Mesothelial cell of epicardium (in vitro differentiated cells): ENCODE data around the gene AGBL5. TPM values are rescaled to one million over a fixed set of nuclear protein-coding genes. Genes with fewer than 3 reads are reported as not detected.

ENCODE experiments used
- DNase-seq, 2 experiments: peaks; one replicate each; pipeline ENCODE4 v3.0.0; 2021; ENCODE audit warnings: low spot score in 2 of 2; ENCODE audit not compliant: unreplicated experiment in 2 of 2
- H3K27ac Mint-ChIP-seq: 2 replicates; pipeline ENCODE4 v1.8.0; 2021; ENCODE audit warnings: mixed read lengths
- H3K27me3 Mint-ChIP-seq: 2 replicates; pipeline ENCODE4 v1.8.0; 2021; ENCODE audit warnings: low read depth, mixed read lengths
- H3K36me3 Mint-ChIP-seq: 2 replicates; pipeline ENCODE4 v1.8.0; 2021; ENCODE audit warnings: mixed read lengths
- H3K4me1 Mint-ChIP-seq: 2 replicates; pipeline ENCODE4 v1.8.0; 2021; ENCODE audit warnings: mixed read lengths
- H3K4me3 Mint-ChIP-seq: 2 replicates; pipeline ENCODE4 v1.8.0; 2021; ENCODE audit warnings: mild to moderate bottlenecking, moderate library complexity, mixed read lengths
- H3K9me3 Mint-ChIP-seq: 2 replicates; pipeline ENCODE4 v1.8.0; 2021; ENCODE audit warnings: mixed read lengths
- total RNA-seq: library from RNA; stranded (reverse); gene quantifications from 3 replicates; pipeline ENCODE4 v1.2.1, GENCODE V29; 2021
- TF ChIP-seq, protein P1 (sequence below): fragments of 200-600 bp; sonication (generic); IDR thresholded peaks from one replicate; pipeline ENCODE4 v1.5.0; 2021; ENCODE audit warnings: antibody characterized with exemption; ENCODE audit not compliant: unreplicated experiment

AGBL5 gene
- total RNA-seq, 1 donor from 2014 or later = 45.0 TPM

DNA sequence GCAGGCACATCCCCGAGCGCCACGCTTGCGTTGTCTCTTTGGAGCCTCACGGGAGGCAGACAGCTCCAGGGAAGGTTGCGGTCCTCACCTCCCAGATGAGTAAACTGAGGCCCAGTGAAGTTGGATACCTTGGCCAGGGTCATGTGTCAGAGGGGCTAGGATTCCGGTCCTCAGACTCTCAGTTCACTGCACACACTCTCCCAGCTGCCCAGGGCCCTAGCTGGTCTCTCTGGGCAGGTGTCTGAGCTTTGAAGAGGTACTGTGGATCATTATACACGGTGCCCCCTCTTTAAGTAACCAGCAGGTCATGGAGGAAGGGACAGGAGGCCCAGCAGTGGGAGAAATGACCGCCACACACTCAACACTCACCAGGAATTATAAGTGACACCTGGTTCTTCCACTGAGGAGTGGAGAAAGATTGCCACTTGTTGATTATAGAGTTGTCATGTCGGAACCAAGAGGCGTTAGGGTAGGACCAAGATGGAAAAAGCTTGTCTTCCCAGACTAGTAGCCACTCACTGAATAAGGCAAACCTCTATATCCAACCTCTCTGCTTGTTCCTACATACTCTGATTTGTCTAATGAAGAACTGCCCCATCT lies 18.1 kb upstream of the AGBL5 start:
- TF ChIP-seq, protein P1, sequence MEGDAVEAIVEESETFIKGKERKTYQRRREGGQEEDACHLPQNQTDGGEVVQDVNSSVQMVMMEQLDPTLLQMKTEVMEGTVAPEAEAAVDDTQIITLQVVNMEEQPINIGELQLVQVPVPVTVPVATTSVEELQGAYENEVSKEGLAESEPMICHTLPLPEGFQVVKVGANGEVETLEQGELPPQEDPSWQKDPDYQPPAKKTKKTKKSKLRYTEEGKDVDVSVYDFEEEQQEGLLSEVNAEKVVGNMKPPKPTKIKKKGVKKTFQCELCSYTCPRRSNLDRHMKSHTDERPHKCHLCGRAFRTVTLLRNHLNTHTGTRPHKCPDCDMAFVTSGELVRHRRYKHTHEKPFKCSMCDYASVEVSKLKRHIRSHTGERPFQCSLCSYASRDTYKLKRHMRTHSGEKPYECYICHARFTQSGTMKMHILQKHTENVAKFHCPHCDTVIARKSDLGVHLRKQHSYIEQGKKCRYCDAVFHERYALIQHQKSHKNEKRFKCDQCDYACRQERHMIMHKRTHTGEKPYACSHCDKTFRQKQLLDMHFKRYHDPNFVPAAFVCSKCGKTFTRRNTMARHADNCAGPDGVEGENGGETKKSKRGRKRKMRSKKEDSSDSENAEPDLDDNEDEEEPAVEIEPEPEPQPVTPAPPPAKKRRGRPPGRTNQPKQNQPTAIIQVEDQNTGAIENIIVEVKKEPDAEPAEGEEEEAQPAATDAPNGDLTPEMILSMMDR = no peak
- H3K27me3 Mint-ChIP-seq = no peaks in the 10 kb centered on the region
- H3K9me3 Mint-ChIP-seq = no peaks in the 10 kb centered on the region
- H3K4me1 Mint-ChIP-seq = peaks cover 27% of the 10 kb centered on the region
- H3K36me3 Mint-ChIP-seq = peaks cover 7% of the 10 kb centered on the region
- H3K27ac Mint-ChIP-seq = peak overlapping the region; percentile 45
- H3K4me3 Mint-ChIP-seq = peak overlapping the region; percentile 95
- DNase-seq = no peak

DNA sequence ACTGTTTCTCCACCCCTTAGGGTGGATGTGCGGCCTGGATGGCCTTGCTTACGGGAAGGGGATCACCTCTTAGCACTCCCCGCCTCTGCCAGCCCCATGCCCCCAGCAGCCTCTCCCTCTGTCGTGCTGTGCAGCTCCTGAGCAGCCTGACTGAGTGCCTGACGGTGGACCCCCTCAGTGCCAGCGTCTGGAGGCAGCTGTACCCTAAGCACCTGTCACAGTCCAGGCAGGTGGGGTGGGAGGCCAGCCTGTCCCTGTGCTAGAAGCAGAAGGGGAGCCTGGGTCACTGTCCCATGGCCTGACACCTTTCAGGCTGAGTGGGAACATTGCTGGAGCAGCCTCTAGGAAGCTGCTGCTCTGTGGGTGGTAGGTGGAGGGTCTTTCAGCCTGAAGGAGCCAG lies 13.5 kb upstream of the AGBL5 start:
- no peak for DNase-seq

GRCh38 chr2:27038631-27039339 lies 12.7 kb upstream of the AGBL5 start:
- Mint-ChIP-seq H3K4me1 (peaks cover 9% of the 10 kb centered on the region), H3K9me3 (no peaks in the 10 kb centered on the region), H3K27ac (no peak overlapping the region), H3K27me3 (no peaks in the 10 kb centered on the region), H3K36me3 (peaks cover 13% of the 10 kb centered on the region), H3K4me3 (no peak overlapping the region)
- TF ChIP-seq, protein P1 = no peak
- no peak for DNase-seq

More for the DNA sequence above, 13.5 kb upstream of the AGBL5 start:
- H3K9me3 Mint-ChIP-seq = no peaks in the 10 kb centered on the region
- TF ChIP-seq, protein P1 = no peak
- H3K27ac Mint-ChIP-seq = no peak overlapping the region
- peaks cover 13% of the 10 kb centered on the region for H3K36me3 Mint-ChIP-seq
- H3K4me1 Mint-ChIP-seq = peaks cover 16% of the 10 kb centered on the region
- no peak overlapping the region for H3K4me3 Mint-ChIP-seq
- H3K27me3 Mint-ChIP-seq = no peaks in the 10 kb centered on the region

- H3K4me1 Mint-ChIP-seq = peaks cover 4% of the 10 kb centered on the region
- H3K4me3 Mint-ChIP-seq = no peak overlapping the region
- TF ChIP-seq, protein P1 = no peak
- H3K36me3 Mint-ChIP-seq = peaks cover 13% of the 10 kb centered on the region
- DNase-seq = no peak
- H3K9me3 Mint-ChIP-seq = no peaks in the 10 kb centered on the region
- H3K27ac Mint-ChIP-seq = no peak overlapping the region
- no peaks in the 10 kb centered on the region for H3K27me3 Mint-ChIP-seq
Measured at GRCh38 chr2:27039426-27039825, 12.0 kb upstream of the AGBL5 start.

- H3K36me3 Mint-ChIP-seq = peaks cover 13% of the 10 kb centered on the region
- no peaks in the 10 kb centered on the region for H3K9me3 Mint-ChIP-seq
- peaks cover 3% of the 10 kb centered on the region for H3K4me1 Mint-ChIP-seq
- H3K4me3 Mint-ChIP-seq = no peak overlapping the region
- H3K27ac Mint-ChIP-seq = no peak overlapping the region
- H3K27me3 Mint-ChIP-seq = no peaks in the 10 kb centered on the region
- no peak for DNase-seq
- TF ChIP-seq, protein P1 = no peak
Measured at GRCh38 chr2:27039871-27040270, 11.6 kb upstream of the AGBL5 start.
